GM12878 (cell line): ENCODE measurements around the gene PNMA8C. TPM values are rescaled to one million over a fixed set of nuclear protein-coding genes. Genes with fewer than 3 reads are reported as not detected.

Experiments used
- ATAC-seq: fragments of 200-7000 bp; cut with Tn5 transposase; 3 replicates; pipeline ENCODE4 v1.9.1; 2020; ENCODE audit warnings: mild to moderate bottlenecking, moderate library complexity
- BruUV-seq: library from RNA; stranded (reverse); fragments of 400-500 nt; replicated peaks from 2 replicates; lab custom pipeline; 2021; lab: Mats Ljungman, UMichigan
- CTCF ChIA-PET: fragments of 300-600 bp; sonication (Branson Sonifier 250); formaldehyde crosslinking; extraction: SDS; loops from one replicate; lab custom pipeline; 2021; ENCODE audit warnings: inconsistent platforms; lab: Yijun Ruan, JAX
- POLR2A ChIA-PET: fragments of 350-600 bp; formaldehyde crosslinking; extraction: SDS; loops from one replicate; lab custom pipeline; 2021; ENCODE audit warnings: inconsistent platforms; lab: Charles Lee
- RAD21 ChIA-PET: fragments of 300-600 bp; sonication (Branson Sonifier 250); formaldehyde crosslinking; loops from one replicate; lab custom pipeline; 2023; ENCODE audit warnings: antibody characterized with exemption; ENCODE audit not compliant: unreplicated experiment; lab: Charles Lee
- SMC1A ChIA-PET: fragments of 300-600 bp; sonication (Branson Sonifier 250); formaldehyde crosslinking; loops from one replicate; lab custom pipeline; 2023; ENCODE audit not compliant: unreplicated experiment, uncharacterized antibody; lab: Charles Lee
- DNase-seq: peaks from one replicate; pipeline ENCODE4 v3.0.0-alpha.2; 2011; ENCODE audit warnings: low read depth, low spot score
- FAIRE-seq: peaks from 3 replicates; lab custom pipeline; 2011; peaks lifted over from hg19 to GRCh38; lab: Jason Lieb, UNC
- H2AFZ ChIP-seq: 2 replicates; pipeline ENCODE4 v1.6.0; 2011; ENCODE audit warnings: low read depth, low read length, control low read depth; ENCODE audit not compliant: control insufficient read depth
- H3K27ac ChIP-seq: 2 replicates; pipeline ENCODE4 v1.5.1; 2011; ENCODE audit warnings: control low read depth; ENCODE audit not compliant: control insufficient read depth, insufficient read depth
- H3K27me3 ChIP-seq, 2 experiments: replicated peaks in 1 of 2; 2 replicates each; pipeline versions ENCODE4 v1.6.0 to v1.6.1; 2011; ENCODE audit warnings: low read length in 1 of 2; ENCODE audit not compliant: control insufficient read depth in 2 of 2, insufficient read depth in 2 of 2
- H3K36me3 ChIP-seq, 2 experiments: 2 replicates each; pipeline ENCODE4 v1.5.1; 2011; ENCODE audit warnings: low read length in 1 of 2; ENCODE audit not compliant: control insufficient read depth in 2 of 2, insufficient read depth in 2 of 2
- H3K4me1 ChIP-seq: 2 replicates; pipeline ENCODE4 v1.6.1; 2011; ENCODE audit warnings: mild to moderate bottlenecking, low read length, moderate library complexity, mixed read lengths; ENCODE audit not compliant: control insufficient read depth, insufficient read depth
- H3K4me2 ChIP-seq: 2 replicates; pipeline ENCODE4 v1.6.0; 2011; ENCODE audit warnings: control low read depth; ENCODE audit not compliant: control insufficient read depth, insufficient read depth
- H3K4me3 ChIP-seq: fragments of 200-600 bp; sonication (generic); 2 replicates; pipeline ENCODE4 v1.5.1; 2016
- H3K79me2 ChIP-seq: 2 replicates; pipeline ENCODE4 v1.6.0; 2011; ENCODE audit warnings: low read length; ENCODE audit not compliant: control insufficient read depth, insufficient read depth
- H3K9ac ChIP-seq: 2 replicates; pipeline ENCODE4 v1.8.0; 2011; ENCODE audit warnings: low read length, control low read depth, mixed read lengths; ENCODE audit not compliant: control insufficient read depth, insufficient read depth
- H3K9me3 ChIP-seq: replicated peaks from 3 replicates; pipeline ENCODE4 v1.5.1; 2011; ENCODE audit warnings: mild to moderate bottlenecking, low read length; ENCODE audit not compliant: control insufficient read depth, insufficient read depth
- H4K20me1 ChIP-seq: 2 replicates; pipeline ENCODE4 v1.6.0; 2011; ENCODE audit not compliant: control insufficient read depth, insufficient read depth
- BCL11A ChIP-seq: IDR thresholded peaks from 2 replicates; pipeline ENCODE4 v1.6.1; 2011; ENCODE audit warnings: low read depth, low read length
- CREB1 ChIP-seq: IDR thresholded peaks from 2 replicates; pipeline ENCODE4 v1.6.1; 2012; ENCODE audit warnings: low read depth, mild to moderate bottlenecking, inconsistent platforms
- CREM ChIP-seq: IDR thresholded peaks from 2 replicates; pipeline ENCODE4 v1.6.1; 2014; ENCODE audit warnings: antibody characterized with exemption, low read depth
- IRF4 ChIP-seq: IDR thresholded peaks from 2 replicates; pipeline ENCODE4 v1.6.1; 2011; ENCODE audit warnings: low read depth, low read length
- JUNB ChIP-seq: IDR thresholded peaks from 2 replicates; pipeline ENCODE4 v1.6.1; 2016; ENCODE audit warnings: antibody characterized with exemption, mild to moderate bottlenecking
- JUND ChIP-seq: IDR thresholded peaks from 2 replicates; pipeline ENCODE4 v1.6.1; 2012; ENCODE audit warnings: low read depth, mild to moderate bottlenecking, low read length, improper control_type of control experiment, moderate library complexity
- KLF5 ChIP-seq: fragments of 450-650 bp; IDR thresholded peaks from 2 replicates; pipeline ENCODE4 v1.6.1; 2014; ENCODE audit warnings: mild to moderate bottlenecking; ENCODE audit not compliant: partially characterized antibody
- NFYA ChIP-seq: IDR thresholded peaks from 2 replicates; pipeline ENCODE4 v1.6.1; 2011; ENCODE audit warnings: low read depth, mild to moderate bottlenecking, low read length, improper control_type of control experiment, borderline replicate concordance
- POU2F2 ChIP-seq: IDR thresholded peaks from 3 replicates; pipeline ENCODE4 v1.6.1; 2011; ENCODE audit warnings: low read depth, mild to moderate bottlenecking, low read length, borderline replicate concordance
- RCOR1 ChIP-seq: conservative IDR thresholded peaks from 2 replicates; pipeline ENCODE4 v1.6.1; 2012; ENCODE audit warnings: low read depth, low read length, improper control_type of control experiment
- STAT1 ChIP-seq: fragments of 450-650 bp; conservative IDR thresholded peaks from 2 replicates; pipeline ENCODE4 v1.6.1; 2014; ENCODE audit warnings: antibody characterized with exemption, mild to moderate bottlenecking
- TCF7 ChIP-seq: IDR thresholded peaks from 2 replicates; pipeline ENCODE4 v1.6.1; 2014; ENCODE audit warnings: antibody characterized with exemption, borderline replicate concordance
- WRNIP1 ChIP-seq: IDR thresholded peaks from 2 replicates; pipeline ENCODE4 v1.6.1; 2011; ENCODE audit warnings: low read depth, low read length, improper control_type of control experiment, borderline replicate concordance
- WGBS: methylation state at CpG from one replicate; pipeline ENCODE4 v1.1.6; 2016; ENCODE audit warnings: low lambda C conversion rate; ENCODE audit not compliant: insufficient replicate concordance, insufficient coverage; ENCODE audit errors: missing lambda C conversion rate; 5-methylcytosine and 5-hydroxymethylcytosine counted together
- in situ Hi-C: fragments of 300-500 bp; cut with MboI; formaldehyde crosslinking; loops from 9 replicates; pipeline ENCODE4 v1.14.3; 2018; ENCODE audit warnings: mixed read lengths
- intact Hi-C: fragments of 100-400 bp; cut with micrococcal nuclease; formaldehyde crosslinking; loops from one replicate; pipeline ENCODE4 v1.14.2; 2022; ENCODE audit not compliant: unreplicated experiment
- polyA plus RNA-seq, 11 experiments: library from polyadenylated mRNA; depleted of rRNA in 4 of 11; unstranded in 6 of 11; stranded (reverse) in 5 of 11; fragments of >200 nt; fragmentation: Nextera tagmentation in 4 of 11; fragmentation: Illumina TruSeq in 1 of 11; extraction: Ambion mirVana in 4 of 11; extraction: Trizol in 1 of 11; gene quantifications; 1 replicate in 1 of 11; 2 replicates in 10 of 11; pipeline versions ENCODE4 v1.2.1 to v1.2.3, GENCODE V29; 2011 to 2016; ENCODE audit warnings: inconsistent platforms in 2 of 11, missing spikeins in 2 of 11, low read depth in 1 of 11
- total RNA-seq, 4 experiments: library from RNA; depleted of rRNA in 3 of 4; stranded (reverse); fragments of >200 nt in 3 of 4; fragmentation: Illumina TruSeq in 1 of 4; extraction: Trizol in 1 of 4; gene quantifications; 2 replicates each; pipeline versions ENCODE4 v1.2.1 to v1.2.3, GENCODE V29; 2013 to 2021
- TF ChIP-seq, protein P1 (sequence below): fragments of 450-650 bp; IDR thresholded peaks from 2 replicates; pipeline ENCODE4 v1.6.1; 2017; ENCODE audit warnings: borderline replicate concordance
- TF ChIP-seq, protein P2 (sequence below), 3 experiments: IDR thresholded peaks in 2 of 3; conservative IDR thresholded peaks in 1 of 3; 2 replicates each; pipeline ENCODE4 v1.5.1; 2011; ENCODE audit warnings: low read depth in 3 of 3, low read length in 3 of 3, mild to moderate bottlenecking in 3 of 3, control low read depth in 2 of 3, moderate library complexity in 2 of 3, inconsistent platforms in 1 of 3, mixed read lengths in 1 of 3; ENCODE audit not compliant: control insufficient read depth in 2 of 3, insufficient read depth in 1 of 3; ENCODE audit errors: extremely low read depth in 1 of 3
- TF ChIP-seq, protein P3 (sequence below): fragments of 450-650 bp; IDR thresholded peaks from 2 replicates; pipeline ENCODE4 v1.6.1; 2018; ENCODE audit warnings: borderline replicate concordance, mild to moderate bottlenecking; ENCODE audit not compliant: partially characterized antibody

PNMA8C gene
- total and polyA plus RNA-seq, 10 of the 15 experiments (the other 5 are each of a cell fraction or from before 2014, with no cell fraction given): not detected

- TF ChIP-seq, protein P1, sequence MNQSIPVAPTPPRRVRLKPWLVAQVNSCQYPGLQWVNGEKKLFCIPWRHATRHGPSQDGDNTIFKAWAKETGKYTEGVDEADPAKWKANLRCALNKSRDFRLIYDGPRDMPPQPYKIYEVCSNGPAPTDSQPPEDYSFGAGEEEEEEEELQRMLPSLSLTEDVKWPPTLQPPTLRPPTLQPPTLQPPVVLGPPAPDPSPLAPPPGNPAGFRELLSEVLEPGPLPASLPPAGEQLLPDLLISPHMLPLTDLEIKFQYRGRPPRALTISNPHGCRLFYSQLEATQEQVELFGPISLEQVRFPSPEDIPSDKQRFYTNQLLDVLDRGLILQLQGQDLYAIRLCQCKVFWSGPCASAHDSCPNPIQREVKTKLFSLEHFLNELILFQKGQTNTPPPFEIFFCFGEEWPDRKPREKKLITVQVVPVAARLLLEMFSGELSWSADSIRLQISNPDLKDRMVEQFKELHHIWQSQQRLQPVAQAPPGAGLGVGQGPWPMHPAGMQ: no peak
- TF ChIP-seq CREB1 (no peak; the same call in 1 of the 2 replicates), JUNB (peak; percentile 65), WRNIP1 (no peak), POU2F2 (no peak; the same call in 2 of the 3 replicates), CREM (peak; percentile 32; the same call in 1 of the 2 replicates), BCL11A (0 out of 2 replicates have a peak, but pooled peaks have one; percentile 19)
Measured at GRCh38 chr19:46466536-46467196, 37.9 kb upstream of the PNMA8C start (continued).

- ChIA-PET RAD21 (no interaction called here), POLR2A (no interaction called here), CTCF (no interaction called here), SMC1A (no interaction called here)
- Histone ChIP-seq H3K36me3 (no peaks in the 10 kb centered on the region), H3K4me3 (no peak overlapping the region), H2AFZ (no peak overlapping the region), H3K27me3 (no peaks in the 10 kb centered on the region), H3K9me3 (no peaks in the 10 kb centered on the region), H3K9ac (no peak overlapping the region), H3K27ac (no peak overlapping the region), H3K4me2 (no peak overlapping the region), H3K4me1 (peaks cover 19% of the 10 kb centered on the region), H3K79me2 (no peaks in the 10 kb centered on the region), H4K20me1 (no peaks in the 10 kb centered on the region)
- ATAC-seq (no peak), FAIRE-seq (no peak), DNase-seq (no peak)
- no peak for TF ChIP-seq NFYA
- TF ChIP-seq, protein P2, sequence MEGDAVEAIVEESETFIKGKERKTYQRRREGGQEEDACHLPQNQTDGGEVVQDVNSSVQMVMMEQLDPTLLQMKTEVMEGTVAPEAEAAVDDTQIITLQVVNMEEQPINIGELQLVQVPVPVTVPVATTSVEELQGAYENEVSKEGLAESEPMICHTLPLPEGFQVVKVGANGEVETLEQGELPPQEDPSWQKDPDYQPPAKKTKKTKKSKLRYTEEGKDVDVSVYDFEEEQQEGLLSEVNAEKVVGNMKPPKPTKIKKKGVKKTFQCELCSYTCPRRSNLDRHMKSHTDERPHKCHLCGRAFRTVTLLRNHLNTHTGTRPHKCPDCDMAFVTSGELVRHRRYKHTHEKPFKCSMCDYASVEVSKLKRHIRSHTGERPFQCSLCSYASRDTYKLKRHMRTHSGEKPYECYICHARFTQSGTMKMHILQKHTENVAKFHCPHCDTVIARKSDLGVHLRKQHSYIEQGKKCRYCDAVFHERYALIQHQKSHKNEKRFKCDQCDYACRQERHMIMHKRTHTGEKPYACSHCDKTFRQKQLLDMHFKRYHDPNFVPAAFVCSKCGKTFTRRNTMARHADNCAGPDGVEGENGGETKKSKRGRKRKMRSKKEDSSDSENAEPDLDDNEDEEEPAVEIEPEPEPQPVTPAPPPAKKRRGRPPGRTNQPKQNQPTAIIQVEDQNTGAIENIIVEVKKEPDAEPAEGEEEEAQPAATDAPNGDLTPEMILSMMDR (IDR thresholded peaks at IDR 0.05 in 2 of 3, conservative IDR thresholded peaks at IDR 0.05 in 1 of 3; ENCODE audit: control insufficient read depth in 2 of 3, extremely low read depth in 1 of 3, insufficient read depth in 1 of 3, low read depth in 3 of 3, low read length in 3 of 3): no peak
- no peak for TF ChIP-seq KLF5
- TF ChIP-seq IRF4: no peak
- TF ChIP-seq, protein P3, sequence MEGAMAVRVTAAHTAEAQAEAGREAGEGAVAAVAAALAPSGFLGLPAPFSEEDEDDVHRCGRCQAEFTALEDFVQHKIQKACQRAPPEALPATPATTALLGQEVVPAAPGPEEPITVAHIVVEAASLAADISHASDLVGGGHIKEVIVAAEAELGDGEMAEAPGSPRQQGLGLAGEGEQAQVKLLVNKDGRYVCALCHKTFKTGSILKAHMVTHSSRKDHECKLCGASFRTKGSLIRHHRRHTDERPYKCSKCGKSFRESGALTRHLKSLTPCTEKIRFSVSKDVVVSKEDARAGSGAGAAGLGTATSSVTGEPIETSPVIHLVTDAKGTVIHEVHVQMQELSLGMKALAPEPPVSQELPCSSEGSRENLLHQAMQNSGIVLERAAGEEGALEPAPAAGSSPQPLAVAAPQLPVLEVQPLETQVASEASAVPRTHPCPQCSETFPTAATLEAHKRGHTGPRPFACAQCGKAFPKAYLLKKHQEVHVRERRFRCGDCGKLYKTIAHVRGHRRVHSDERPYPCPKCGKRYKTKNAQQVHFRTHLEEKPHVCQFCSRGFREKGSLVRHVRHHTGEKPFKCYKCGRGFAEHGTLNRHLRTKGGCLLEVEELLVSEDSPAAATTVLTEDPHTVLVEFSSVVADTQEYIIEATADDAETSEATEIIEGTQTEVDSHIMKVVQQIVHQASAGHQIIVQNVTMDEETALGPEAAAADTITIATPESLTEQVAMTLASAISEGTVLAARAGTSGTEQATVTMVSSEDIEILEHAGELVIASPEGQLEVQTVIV: no peak
- no peak for TF ChIP-seq TCF7
- TF ChIP-seq STAT1: no peak
- TF ChIP-seq RCOR1: no peak
- TF ChIP-seq JUND: no peak
- no TSS peak for BruUV-seq
- WGBS: 65% methylated on average over 7 of the region's 7 CpGs
- intact Hi-C loops: no loop called here
- in situ Hi-C loops: no loop called here
Measured at GRCh38 chr19:46463516-46463915, 34.8 kb upstream of the PNMA8C start.
